GM12875 (cell line): ENCODE measurements around the gene ERN1.

ENCODE experiments used
- H3K4me3 ChIP-seq: one replicate; pipeline ENCODE4 v1.5.1; 2011; ENCODE audit warnings: low read depth, low read length, control low read depth
- CTCF ChIP-seq: IDR thresholded peaks from 2 replicates; pipeline ENCODE4 v1.5.1; 2011; ENCODE audit warnings: low read depth, mild to moderate bottlenecking, control low read depth, inconsistent platforms, low read length, moderate library complexity, borderline replicate concordance; ENCODE audit not compliant: insufficient read depth

Gene ERN1

GRCh38 chr17:64157669-64158180 is 27.8 kb upstream of the ERN1 start:
- no peak overlapping the region for H3K4me3 ChIP-seq
- no peak for TF ChIP-seq CTCF

GRCh38 chr17:64156670-64157069 is 26.7 kb upstream of the ERN1 start:
- no peak overlapping the region for H3K4me3 ChIP-seq
- TF ChIP-seq CTCF, result no peak

- TF ChIP-seq CTCF, result no peak
- H3K4me3 ChIP-seq, result no peak overlapping the region
These were observed 26.0 kb upstream of the ERN1 start for GRCh38 chr17:64155751-64156544.

- no peak overlapping the region for H3K4me3 ChIP-seq
- TF ChIP-seq CTCF, result no peak
These were observed 25.2 kb upstream of the ERN1 start for GRCh38 chr17:64155129-64155528.

- TF ChIP-seq CTCF, result no peak
- H3K4me3 ChIP-seq, result no peak overlapping the region
These were observed 24.8 kb upstream of the ERN1 start for GRCh38 chr17:64154717-64155116.

- TF ChIP-seq CTCF, result no peak
- H3K4me3 ChIP-seq, result no peak overlapping the region
These were observed 24.4 kb upstream of the ERN1 start for GRCh38 chr17:64154313-64154695.
